Parathyroid adenoma (tissue), 2 donors: Measurements from ENCODE around the gene CTBP1.

Experiments used
- H2AFZ ChIP-seq: fragments of 300-600 bp; sonication (generic); one replicate; pipeline ENCODE4 v1.7.0; 2017; ENCODE audit warnings: antibody characterized with exemption, mild to moderate bottlenecking
- H3K27ac ChIP-seq: fragments of 300-600 bp; sonication (generic); one replicate; pipeline ENCODE4 v1.7.0; 2017
- H3K27me3 ChIP-seq: fragments of 300-600 bp; sonication (generic); one replicate; pipeline ENCODE4 v1.7.0; 2017; ENCODE audit warnings: low read length; ENCODE audit not compliant: control insufficient read depth, insufficient read depth
- H3K36me3 ChIP-seq: fragments of 300-600 bp; sonication (generic); one replicate; pipeline ENCODE4 v1.7.0; 2017; ENCODE audit warnings: low read length; ENCODE audit not compliant: control insufficient read depth, insufficient read depth
- H3K4me1 ChIP-seq: fragments of 300-600 bp; sonication (generic); one replicate; pipeline ENCODE4 v1.7.0; 2017; ENCODE audit warnings: control low read depth
- H3K4me2 ChIP-seq: fragments of 300-600 bp; sonication (generic); one replicate; pipeline ENCODE4 v1.7.0; 2017; ENCODE audit warnings: low read length
- H3K4me3 ChIP-seq: fragments of 300-600 bp; sonication (generic); one replicate; pipeline ENCODE4 v1.7.0; 2017; ENCODE audit warnings: low read depth, low read length
- H3K79me2 ChIP-seq: fragments of 300-600 bp; sonication (generic); one replicate; pipeline ENCODE4 v1.7.0; 2017; ENCODE audit warnings: control low read depth
- H3K9ac ChIP-seq: fragments of 300-600 bp; sonication (generic); one replicate; pipeline ENCODE4 v1.7.0; 2017; ENCODE audit warnings: mild to moderate bottlenecking
- H3K9me3 ChIP-seq: fragments of 300-600 bp; sonication (generic); one replicate; pipeline ENCODE4 v1.7.0; 2017; ENCODE audit warnings: low read length; ENCODE audit not compliant: control insufficient read depth
- CTCF ChIP-seq: fragments of 300-600 bp; sonication (generic); IDR thresholded peaks from one replicate; pipeline ENCODE4 v1.7.0; 2017; ENCODE audit warnings: antibody characterized with exemption, mild to moderate bottlenecking
- donor health status: primary hyperparathyroidism.

The CTBP1 gene

GRCh38 chr4:1223841-1224809 is 24.8 kb downstream of the CTBP1 start:
- no peak for TF ChIP-seq CTCF
- Histone ChIP-seq H3K4me3 (no peak overlapping the region), H3K27ac (no peak overlapping the region), H3K9ac (no peak overlapping the region), H3K36me3 (no peaks in the 10 kb centered on the region), H2AFZ (no peak overlapping the region), H3K9me3 (no peaks in the 10 kb centered on the region), H3K4me2 (no peak overlapping the region), H3K27me3 (no peaks in the 10 kb centered on the region), H3K79me2 (no peaks in the 10 kb centered on the region), H3K4me1 (no peaks in the 10 kb centered on the region)

- H3K4me3 ChIP-seq, result no peak overlapping the region
- no peaks in the 10 kb centered on the region for H3K79me2 ChIP-seq
- no peaks in the 10 kb centered on the region for H3K4me1 ChIP-seq
- no peak overlapping the region for H3K9ac ChIP-seq
- TF ChIP-seq CTCF, result no peak
- no peak overlapping the region for H3K27ac ChIP-seq
- H3K36me3 ChIP-seq, result no peaks in the 10 kb centered on the region
- no peaks in the 10 kb centered on the region for H3K9me3 ChIP-seq
- no peak overlapping the region for H2AFZ ChIP-seq
- H3K4me2 ChIP-seq, result no peak overlapping the region
- H3K27me3 ChIP-seq, result no peaks in the 10 kb centered on the region
Observed at GRCh38 chr4:1222938-1223690, 25.8 kb downstream of the CTBP1 start.

- Histone ChIP-seq H3K79me2 (no peaks in the 10 kb centered on the region), H3K27me3 (no peaks in the 10 kb centered on the region), H3K4me1 (no peaks in the 10 kb centered on the region), H3K4me3 (no peak overlapping the region), H3K27ac (no peak overlapping the region), H3K9ac (no peak overlapping the region), H2AFZ (no peak overlapping the region), H3K36me3 (no peaks in the 10 kb centered on the region), H3K9me3 (no peaks in the 10 kb centered on the region), H3K4me2 (no peak overlapping the region)
- TF ChIP-seq CTCF, result no peak
Observed at GRCh38 chr4:1222036-1222789, 26.7 kb downstream of the CTBP1 start.

GRCh38 chr4:1221155-1221870 is 27.6 kb downstream of the CTBP1 start:
- Histone ChIP-seq H3K79me2 (no peaks in the 10 kb centered on the region), H2AFZ (no peak overlapping the region), H3K4me2 (no peak overlapping the region), H3K27ac (no peak overlapping the region), H3K36me3 (no peaks in the 10 kb centered on the region), H3K9ac (no peak overlapping the region), H3K27me3 (no peaks in the 10 kb centered on the region), H3K4me1 (no peaks in the 10 kb centered on the region), H3K4me3 (no peak overlapping the region), H3K9me3 (no peaks in the 10 kb centered on the region)
- no peak for TF ChIP-seq CTCF
